ENCODE results near the gene PPP1R2.

GRCh38 chr3:195511136-195511535 is 32.0 kb downstream of the PPP1R2 start:
- no peak for TF ChIP-seq CTCF (conservative IDR thresholded peaks at IDR 0.05)
- TF ChIP-seq ZFX (IDR thresholded peaks at IDR 0.05) = no peak

Data from C4-2B (cell line).